GM12878 (cell line): ENCODE measurements around the gene FBXO42. TPM values are rescaled to one million over a fixed set of nuclear protein-coding genes. Genes with fewer than 3 reads are reported as not detected.

Experiments used
- ATAC-seq: fragments of 200-7000 bp; cut with Tn5 transposase; 3 replicates; pipeline ENCODE4 v1.9.1; 2020; ENCODE audit warnings: mild to moderate bottlenecking, moderate library complexity
- BruUV-seq: library from RNA; stranded (reverse); fragments of 400-500 nt; replicated peaks from 2 replicates; lab custom pipeline; 2021; lab: Mats Ljungman, UMichigan
- CTCF ChIA-PET: fragments of 300-600 bp; sonication (Branson Sonifier 250); formaldehyde crosslinking; extraction: SDS; loops from one replicate; lab custom pipeline; 2021; ENCODE audit warnings: inconsistent platforms; lab: Yijun Ruan, JAX
- POLR2A ChIA-PET: fragments of 350-600 bp; formaldehyde crosslinking; extraction: SDS; loops from one replicate; lab custom pipeline; 2021; ENCODE audit warnings: inconsistent platforms; lab: Charles Lee
- RAD21 ChIA-PET: fragments of 300-600 bp; sonication (Branson Sonifier 250); formaldehyde crosslinking; loops from one replicate; lab custom pipeline; 2023; ENCODE audit warnings: antibody characterized with exemption; ENCODE audit not compliant: unreplicated experiment; lab: Charles Lee
- SMC1A ChIA-PET: fragments of 300-600 bp; sonication (Branson Sonifier 250); formaldehyde crosslinking; loops from one replicate; lab custom pipeline; 2023; ENCODE audit not compliant: unreplicated experiment, uncharacterized antibody; lab: Charles Lee
- DNase-seq: peaks from one replicate; pipeline ENCODE4 v3.0.0-alpha.2; 2011; ENCODE audit warnings: low read depth, low spot score
- FAIRE-seq: peaks from 3 replicates; lab custom pipeline; 2011; peaks lifted over from hg19 to GRCh38; lab: Jason Lieb, UNC
- H2AFZ ChIP-seq: 2 replicates; pipeline ENCODE4 v1.6.0; 2011; ENCODE audit warnings: low read depth, low read length, control low read depth; ENCODE audit not compliant: control insufficient read depth
- H3K27ac ChIP-seq: 2 replicates; pipeline ENCODE4 v1.5.1; 2011; ENCODE audit warnings: control low read depth; ENCODE audit not compliant: control insufficient read depth, insufficient read depth
- H3K27me3 ChIP-seq, 2 experiments: replicated peaks in 1 of 2; 2 replicates each; pipeline versions ENCODE4 v1.6.0 to v1.6.1; 2011; ENCODE audit warnings: low read length in 1 of 2; ENCODE audit not compliant: control insufficient read depth in 2 of 2, insufficient read depth in 2 of 2
- H3K36me3 ChIP-seq, 2 experiments: 2 replicates each; pipeline ENCODE4 v1.5.1; 2011; ENCODE audit warnings: low read length in 1 of 2; ENCODE audit not compliant: control insufficient read depth in 2 of 2, insufficient read depth in 2 of 2
- H3K4me1 ChIP-seq: 2 replicates; pipeline ENCODE4 v1.6.1; 2011; ENCODE audit warnings: mild to moderate bottlenecking, low read length, moderate library complexity, mixed read lengths; ENCODE audit not compliant: control insufficient read depth, insufficient read depth
- H3K4me2 ChIP-seq: 2 replicates; pipeline ENCODE4 v1.6.0; 2011; ENCODE audit warnings: control low read depth; ENCODE audit not compliant: control insufficient read depth, insufficient read depth
- H3K4me3 ChIP-seq: fragments of 200-600 bp; sonication (generic); 2 replicates; pipeline ENCODE4 v1.5.1; 2016
- H3K79me2 ChIP-seq: 2 replicates; pipeline ENCODE4 v1.6.0; 2011; ENCODE audit warnings: low read length; ENCODE audit not compliant: control insufficient read depth, insufficient read depth
- H3K9ac ChIP-seq: 2 replicates; pipeline ENCODE4 v1.8.0; 2011; ENCODE audit warnings: low read length, control low read depth, mixed read lengths; ENCODE audit not compliant: control insufficient read depth, insufficient read depth
- H3K9me3 ChIP-seq: replicated peaks from 3 replicates; pipeline ENCODE4 v1.5.1; 2011; ENCODE audit warnings: mild to moderate bottlenecking, low read length; ENCODE audit not compliant: control insufficient read depth, insufficient read depth
- H4K20me1 ChIP-seq: 2 replicates; pipeline ENCODE4 v1.6.0; 2011; ENCODE audit not compliant: control insufficient read depth, insufficient read depth
- E4F1 ChIP-seq: fragments of 450-650 bp; IDR thresholded peaks from 2 replicates; pipeline ENCODE4 v1.6.1; 2018; ENCODE audit warnings: borderline replicate concordance, mild to moderate bottlenecking; ENCODE audit not compliant: partially characterized antibody
- EED ChIP-seq: sonication (generic); IDR thresholded peaks from 2 replicates; pipeline ENCODE4 v1.6.1; 2016; ENCODE audit warnings: antibody characterized with exemption, low read depth
- EGR1 ChIP-seq, 2 experiments: IDR thresholded peaks; 1 replicate in 1 of 2; 2 replicates in 1 of 2; pipeline ENCODE4 v1.6.1; 2011 to 2012; ENCODE audit warnings: low read depth in 2 of 2, low read length in 2 of 2, borderline replicate concordance in 1 of 2, mild to moderate bottlenecking in 1 of 2, moderate library complexity in 1 of 2
- HCFC1 ChIP-seq: fragments of 150-350 bp; IDR thresholded peaks from 2 replicates; pipeline ENCODE4 v1.6.1; 2014; ENCODE audit warnings: low read length
- IKZF2 ChIP-seq, 2 experiments: fragments of 450-650 bp; IDR thresholded peaks; 2 replicates each; pipeline ENCODE4 v1.6.1; 2017; ENCODE audit warnings: mild to moderate bottlenecking in 2 of 2, moderate library complexity in 2 of 2
- JUND ChIP-seq: IDR thresholded peaks from 2 replicates; pipeline ENCODE4 v1.6.1; 2012; ENCODE audit warnings: low read depth, mild to moderate bottlenecking, low read length, improper control_type of control experiment, moderate library complexity
- KLF5 ChIP-seq: fragments of 450-650 bp; IDR thresholded peaks from 2 replicates; pipeline ENCODE4 v1.6.1; 2014; ENCODE audit warnings: mild to moderate bottlenecking; ENCODE audit not compliant: partially characterized antibody
- MXI1 ChIP-seq: fragments of 150-350 bp; IDR thresholded peaks from 2 replicates; pipeline ENCODE4 v1.6.1; 2011; ENCODE audit warnings: low read depth, mild to moderate bottlenecking, inconsistent platforms, low read length, improper control_type of control experiment
- NKRF ChIP-seq: fragments of 450-650 bp; conservative IDR thresholded peaks from 2 replicates; pipeline ENCODE4 v1.6.1; 2017; ENCODE audit warnings: mild to moderate bottlenecking, moderate library complexity
- NR2F1 ChIP-seq: fragments of 450-650 bp; conservative IDR thresholded peaks from 2 replicates; pipeline ENCODE4 v1.6.1; 2017; ENCODE audit warnings: mild to moderate bottlenecking
- POLR2AphosphoS5 ChIP-seq: IDR thresholded peaks from 2 replicates; pipeline ENCODE4 v1.6.1; 2011; ENCODE audit warnings: mild to moderate bottlenecking, low read length, inconsistent platforms
- RUNX3 ChIP-seq: IDR thresholded peaks from 2 replicates; pipeline ENCODE4 v1.6.1; 2012; ENCODE audit warnings: low read length, inconsistent platforms
- SMAD1 ChIP-seq: fragments of 450-650 bp; IDR thresholded peaks from 2 replicates; pipeline ENCODE4 v1.6.1; 2018; ENCODE audit warnings: mild to moderate bottlenecking, low read depth; ENCODE audit not compliant: partially characterized antibody
- SMC3 ChIP-seq: IDR thresholded peaks from 2 replicates; pipeline ENCODE4 v1.6.1; 2011; ENCODE audit warnings: low read length, improper control_type of control experiment, borderline replicate concordance
- SRF ChIP-seq, 2 experiments: IDR thresholded peaks; 2 replicates each; pipeline ENCODE4 v1.6.1; 2011; ENCODE audit warnings: low read depth in 2 of 2, low read length in 2 of 2, mild to moderate bottlenecking in 1 of 2, moderate library complexity in 1 of 2
- WGBS: methylation state at CpG from one replicate; pipeline ENCODE4 v1.1.6; 2016; ENCODE audit warnings: low lambda C conversion rate; ENCODE audit not compliant: insufficient replicate concordance, insufficient coverage; ENCODE audit errors: missing lambda C conversion rate; 5-methylcytosine and 5-hydroxymethylcytosine counted together
- in situ Hi-C: fragments of 300-500 bp; cut with MboI; formaldehyde crosslinking; loops from 9 replicates; pipeline ENCODE4 v1.14.3; 2018; ENCODE audit warnings: mixed read lengths
- intact Hi-C: fragments of 100-400 bp; cut with micrococcal nuclease; formaldehyde crosslinking; loops from one replicate; pipeline ENCODE4 v1.14.2; 2022; ENCODE audit not compliant: unreplicated experiment
- polyA plus RNA-seq, 11 experiments: library from polyadenylated mRNA; depleted of rRNA in 4 of 11; unstranded in 6 of 11; stranded (reverse) in 5 of 11; fragments of >200 nt; fragmentation: Nextera tagmentation in 4 of 11; fragmentation: Illumina TruSeq in 1 of 11; extraction: Ambion mirVana in 4 of 11; extraction: Trizol in 1 of 11; gene quantifications; 1 replicate in 1 of 11; 2 replicates in 10 of 11; pipeline versions ENCODE4 v1.2.1 to v1.2.3, GENCODE V29; 2011 to 2016; ENCODE audit warnings: inconsistent platforms in 2 of 11, missing spikeins in 2 of 11, low read depth in 1 of 11
- total RNA-seq, 4 experiments: library from RNA; depleted of rRNA in 3 of 4; stranded (reverse); fragments of >200 nt in 3 of 4; fragmentation: Illumina TruSeq in 1 of 4; extraction: Trizol in 1 of 4; gene quantifications; 2 replicates each; pipeline versions ENCODE4 v1.2.1 to v1.2.3, GENCODE V29; 2013 to 2021
- TF ChIP-seq, protein P1 (sequence below): fragments of 450-650 bp; IDR thresholded peaks from 2 replicates; pipeline ENCODE4 v1.6.1; 2017; ENCODE audit warnings: antibody characterized with exemption, mild to moderate bottlenecking, moderate library complexity

Gene FBXO42
- total and polyA plus RNA-seq, 10 of the 15 experiments (the other 5 are each of a cell fraction or from before 2014, with no cell fraction given): 6.1 to 23.8 (median 15.2) TPM

DNA sequence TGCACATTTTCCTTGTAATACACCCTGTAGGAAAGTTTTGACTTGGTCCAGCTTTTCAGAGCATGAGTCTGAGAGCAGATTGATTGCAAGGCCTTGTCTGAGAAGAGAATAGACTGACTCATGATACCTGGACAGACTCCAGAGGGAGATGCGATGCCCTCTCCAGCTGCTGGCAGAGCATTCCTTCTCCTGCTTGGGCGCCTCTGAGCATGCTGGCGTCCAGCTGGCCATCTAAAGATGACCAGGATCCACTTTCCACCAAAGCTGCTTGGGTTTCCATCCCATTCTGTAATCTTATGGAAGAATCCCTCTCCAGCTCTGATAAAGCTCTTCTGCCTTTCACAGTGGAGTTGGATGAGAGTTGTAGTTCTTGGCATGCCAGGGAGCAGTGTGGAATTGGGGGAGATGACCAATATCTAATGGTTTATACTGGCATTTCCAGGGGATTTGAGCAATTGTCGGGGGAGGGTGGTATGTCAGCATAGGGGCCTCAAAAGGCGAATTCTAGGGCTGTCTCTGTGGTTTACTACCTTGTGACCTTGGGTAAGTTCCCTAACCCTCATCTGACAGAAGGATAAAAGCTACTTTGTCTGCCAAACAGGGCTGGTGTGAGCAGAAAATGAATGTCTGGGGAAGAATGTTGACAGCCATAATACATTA lies 34.3 kb upstream of the FBXO42 start:
- WGBS: 46% methylated on average over 5 of the region's 5 CpGs
- ChIA-PET SMC1A (interaction anchor here (0.6 to 4.7 kb wide), 7 partner anchors 14 to 107 kb away, joined by 3 to 30 read pairs (median 11); partner anchors contain the start of gene NECAP2), RAD21 (interaction anchor here (0.6 to 3.5 kb wide), 7 partner anchors 12 to 151 kb away, joined by 3 to 37 read pairs (median 10); partner anchors contain the start of genes NECAP2 and SZRD1), POLR2A (interaction anchor here (0.5 to 3.6 kb wide), 11 partner anchors 9 to 288 kb away, joined by 3 to 34 read pairs (median 5); partner anchors contain the start of genes NECAP2 and SZRD1), CTCF (interaction anchor here (1.3 to 4.2 kb wide), 4 partner anchors 12 to 54 kb away, joined by 6 to 30 read pairs (median 8); partner anchors contain the start of gene NECAP2)
- Histone ChIP-seq H4K20me1 (peaks cover 16% of the 10 kb centered on the region), H3K9me3 (no peaks in the 10 kb centered on the region), H2AFZ (no peak overlapping the region), H3K4me1 (peaks cover 37% of the 10 kb centered on the region), H3K79me2 (peaks cover 87% of the 10 kb centered on the region), H3K4me3 (peak overlapping the region; percentile 44), H3K36me3 (peaks cover 4 to 8% of the 10 kb centered on the region in 2 experiments; a peak in 3 of 4 replicates), H3K27me3 (no peaks in the 10 kb centered on the region), H3K27ac (peak overlapping the region; percentile 77), H3K9ac (peak overlapping the region; percentile 53), H3K4me2 (peak overlapping the region; percentile 77)
- ATAC-seq (peak; percentile 57), FAIRE-seq (no peak), DNase-seq (no peak)
- intact Hi-C loops (loop anchor here (1.0 kb wide), 1 partner anchor 19 kb away; the partner anchor contains the start of gene SZRD1), in situ Hi-C loops (no loop called here)
- BruUV-seq: no TSS peak
- TF ChIP-seq, protein P1, sequence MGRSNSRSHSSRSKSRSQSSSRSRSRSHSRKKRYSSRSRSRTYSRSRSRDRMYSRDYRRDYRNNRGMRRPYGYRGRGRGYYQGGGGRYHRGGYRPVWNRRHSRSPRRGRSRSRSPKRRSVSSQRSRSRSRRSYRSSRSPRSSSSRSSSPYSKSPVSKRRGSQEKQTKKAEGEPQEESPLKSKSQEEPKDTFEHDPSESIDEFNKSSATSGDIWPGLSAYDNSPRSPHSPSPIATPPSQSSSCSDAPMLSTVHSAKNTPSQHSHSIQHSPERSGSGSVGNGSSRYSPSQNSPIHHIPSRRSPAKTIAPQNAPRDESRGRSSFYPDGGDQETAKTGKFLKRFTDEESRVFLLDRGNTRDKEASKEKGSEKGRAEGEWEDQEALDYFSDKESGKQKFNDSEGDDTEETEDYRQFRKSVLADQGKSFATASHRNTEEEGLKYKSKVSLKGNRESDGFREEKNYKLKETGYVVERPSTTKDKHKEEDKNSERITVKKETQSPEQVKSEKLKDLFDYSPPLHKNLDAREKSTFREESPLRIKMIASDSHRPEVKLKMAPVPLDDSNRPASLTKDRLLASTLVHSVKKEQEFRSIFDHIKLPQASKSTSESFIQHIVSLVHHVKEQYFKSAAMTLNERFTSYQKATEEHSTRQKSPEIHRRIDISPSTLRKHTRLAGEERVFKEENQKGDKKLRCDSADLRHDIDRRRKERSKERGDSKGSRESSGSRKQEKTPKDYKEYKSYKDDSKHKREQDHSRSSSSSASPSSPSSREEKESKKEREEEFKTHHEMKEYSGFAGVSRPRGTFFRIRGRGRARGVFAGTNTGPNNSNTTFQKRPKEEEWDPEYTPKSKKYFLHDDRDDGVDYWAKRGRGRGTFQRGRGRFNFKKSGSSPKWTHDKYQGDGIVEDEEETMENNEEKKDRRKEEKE: no peak
- no peak for TF ChIP-seq SMAD1
- peak; percentile 71 for TF ChIP-seq RUNX3
- no peak for TF ChIP-seq POLR2AphosphoS5
- TF ChIP-seq HCFC1: no peak
- no peak for TF ChIP-seq JUND
- no peak for TF ChIP-seq NKRF
- no peak for TF ChIP-seq E4F1
- TF ChIP-seq MXI1: peak; percentile 29; the same call in 1 of the 2 replicates
- TF ChIP-seq SMC3: no peak
- TF ChIP-seq SRF (IDR thresholded peaks at IDR 0.05; ENCODE audit: low read depth in 2 of 2, low read length in 2 of 2): no peak
- TF ChIP-seq IKZF2 (IDR thresholded peaks at IDR 0.05): no peak
- TF ChIP-seq NR2F1: peak; percentile 52
- TF ChIP-seq EED: no peak
- TF ChIP-seq KLF5: no peak
- no peak for TF ChIP-seq EGR1 (IDR thresholded peaks at IDR 0.05; ENCODE audit: borderline replicate concordance in 1 of 2, low read depth in 2 of 2, low read length in 2 of 2)
